GM21723 (cell line): ENCODE data around the gene LRP6.

ENCODE experiments used
- ATAC-seq: cut with Tn5 transposase; IDR thresholded peaks from one replicate; pipeline ENCODE4 v1.9.1; 2021; ENCODE audit warnings: mild to moderate bottlenecking, moderate library complexity; ENCODE audit not compliant: unreplicated experiment

The LRP6 gene

GRCh38 chr12:12216349-12217017 lies 50.4 kb downstream of the LRP6 start:
- no peak for ATAC-seq

- no peak for ATAC-seq
Observed at GRCh38 chr12:12214635-12215131, 52.2 kb downstream of the LRP6 start.

- ATAC-seq: no peak
Observed at GRCh38 chr12:12214201-12214600, 52.6 kb downstream of the LRP6 start.

GRCh38 chr12:12212769-12213168 lies 54.1 kb downstream of the LRP6 start:
- ATAC-seq: no peak

- ATAC-seq: no peak
Observed at GRCh38 chr12:12210983-12211382, 55.9 kb downstream of the LRP6 start.

- ATAC-seq: no peak
Observed at GRCh38 chr12:12210416-12210815, 56.4 kb downstream of the LRP6 start.

GRCh38 chr12:12209675-12210074 lies 57.2 kb downstream of the LRP6 start:
- no peak for ATAC-seq

- ATAC-seq: no peak
Observed at GRCh38 chr12:12209043-12209442, 57.8 kb downstream of the LRP6 start.

- no peak for ATAC-seq
Observed at GRCh38 chr12:12207746-12208145, 59.1 kb downstream of the LRP6 start.

GRCh38 chr12:12206776-12207388 lies 60.0 kb downstream of the LRP6 start:
- ATAC-seq: no peak

GRCh38 chr12:12202747-12203146 lies 64.1 kb downstream of the LRP6 start:
- no peak for ATAC-seq

GRCh38 chr12:12202105-12202504 lies 64.7 kb downstream of the LRP6 start:
- ATAC-seq: no peak

GRCh38 chr12:12201274-12201758 lies 65.5 kb downstream of the LRP6 start:
- ATAC-seq: no peak

GRCh38 chr12:12200363-12200762 lies 66.5 kb downstream of the LRP6 start:
- ATAC-seq: no peak

- no peak for ATAC-seq
Observed at GRCh38 chr12:12198124-12198523, 68.7 kb downstream of the LRP6 start.

- ATAC-seq: no peak
Observed at GRCh38 chr12:12197128-12197527, 69.7 kb downstream of the LRP6 start.

- ATAC-seq: no peak
Observed at GRCh38 chr12:12195516-12195915, 71.3 kb downstream of the LRP6 start.

- ATAC-seq: no peak
Observed at GRCh38 chr12:12195081-12195480, 71.8 kb downstream of the LRP6 start.

GRCh38 chr12:12194206-12194605 lies 72.6 kb downstream of the LRP6 start:
- no peak for ATAC-seq

- no peak for ATAC-seq
Observed at GRCh38 chr12:12191008-12191407, 75.8 kb downstream of the LRP6 start.

GRCh38 chr12:12190087-12190809 lies 76.6 kb downstream of the LRP6 start:
- no peak for ATAC-seq

GRCh38 chr12:12185414-12185813 lies 81.4 kb downstream of the LRP6 start:
- ATAC-seq: no peak
